HCT116 (cell line): ENCODE results near the gene DCP2. TPM values are rescaled to one million over a fixed set of nuclear protein-coding genes. Genes with fewer than 3 reads are reported as not detected.

ENCODE experiments used
- ATAC-seq: fragments of 200-7000 bp; cut with Tn5 transposase; 2 replicates; pipeline ENCODE4 v1.9.1; 2020; ENCODE audit warnings: mild to moderate bottlenecking, moderate library complexity
- BruUV-seq: library from RNA; stranded (reverse); fragments of 400-500 nt; replicated peaks from 2 replicates; lab custom pipeline; 2021; lab: Mats Ljungman, UMichigan
- CTCF ChIA-PET: fragments of 300-600 bp; sonication (Branson Sonifier 250); formaldehyde crosslinking; loops from one replicate; lab custom pipeline; 2021; ENCODE audit warnings: antibody characterized with exemption; lab: Charles Lee
- POLR2A ChIA-PET: fragments of 300-600, 350-600 bp; sonication (Branson Sonifier 250); formaldehyde crosslinking; loops from one replicate; lab custom pipeline; 2021; ENCODE audit warnings: antibody characterized with exemption; lab: Charles Lee
- RAD21 ChIA-PET, 2 experiments: fragments of 300-600 bp; sonication (Branson Sonifier 250); formaldehyde crosslinking; loops; one replicate each; lab custom pipeline; 2023; ENCODE audit warnings: low total read pairs in 2 of 2; ENCODE audit not compliant: uncharacterized antibody in 2 of 2, unreplicated experiment in 2 of 2, low non-redundant PET in 1 of 2; lab: Charles Lee
- DNase-seq: peaks from one replicate; pipeline ENCODE4 v3.0.0-alpha.2; 2010; ENCODE audit warnings: low read depth, low spot score
- H2AFZ ChIP-seq: fragments of 200-600 bp; shearing (Covaris generic), sonication (generic); 2 replicates; pipeline ENCODE4 v1.6.1; 2017; ENCODE audit warnings: low read depth, mixed run types, mixed read lengths, antibody characterized with exemption, low read length; ENCODE audit not compliant: poor library complexity, severe bottlenecking
- H3K27ac ChIP-seq: 2 replicates; pipeline ENCODE4 v1.5.1; 2012; ENCODE audit warnings: low read depth, low read length
- H3K27me3 ChIP-seq: fragments of 200-600 bp; sonication (generic); 2 replicates; pipeline ENCODE4 v1.6.1; 2016; ENCODE audit warnings: mixed run types, low read length, mixed read lengths; ENCODE audit not compliant: insufficient read depth
- H3K36me3 ChIP-seq, 2 experiments: fragments of 200-500 bp in 1 of 2; fragments of 200-600 bp in 1 of 2; sonication (Bioruptor generic) in 1 of 2; sonication (generic) in 1 of 2; 2 replicates each; pipeline versions ENCODE4 v1.5.1 to v1.6.1; 2014 to 2016; ENCODE audit warnings: low read length in 2 of 2, inconsistent platforms in 1 of 2, mixed read lengths in 1 of 2, mixed run types in 1 of 2; ENCODE audit not compliant: insufficient read depth in 2 of 2, control insufficient read depth in 1 of 2
- H3K4me1 ChIP-seq, 2 experiments: fragments of 200-600 bp in 1 of 2; sonication (generic) in 1 of 2; 2 replicates each; pipeline versions ENCODE4 v1.5.1 to v1.6.1; 2012 to 2017; ENCODE audit warnings: low read length in 2 of 2, inconsistent platforms in 1 of 2, mild to moderate bottlenecking in 1 of 2, mixed read lengths in 1 of 2, mixed run types in 1 of 2, moderate library complexity in 1 of 2; ENCODE audit not compliant: insufficient read depth in 2 of 2, control insufficient read depth in 1 of 2
- H3K4me2 ChIP-seq: fragments of 200-600 bp; sonication (generic); 2 replicates; pipeline ENCODE4 v1.6.1; 2017; ENCODE audit warnings: mixed run types, low read length, mixed read lengths
- H3K4me3 ChIP-seq, 2 experiments: fragments of 200-600 bp in 1 of 2; sonication (generic) in 1 of 2; replicated peaks in 1 of 2; 2 replicates each; pipeline ENCODE4 v1.5.1; 2011 to 2016; ENCODE audit warnings: low read length in 2 of 2, control low read depth in 1 of 2, low read depth in 1 of 2, mild to moderate bottlenecking in 1 of 2, mixed read lengths in 1 of 2, mixed run types in 1 of 2
- H3K79me2 ChIP-seq: fragments of 200-600 bp; sonication (generic); 2 replicates; pipeline ENCODE4 v1.6.1; 2017; ENCODE audit warnings: mild to moderate bottlenecking, mixed run types, low read length, moderate library complexity, mixed read lengths; ENCODE audit not compliant: insufficient read depth
- H3K9ac ChIP-seq: fragments of 200-600 bp; sonication (generic); 2 replicates; pipeline ENCODE4 v1.6.1; 2016; ENCODE audit warnings: low read length, mixed read lengths
- H3K9me2 ChIP-seq: fragments of 200-600 bp; sonication (generic), shearing (Covaris generic); 2 replicates; pipeline ENCODE4 v1.6.1; 2017; ENCODE audit warnings: mixed run types, mild to moderate bottlenecking, moderate library complexity; ENCODE audit not compliant: insufficient read depth
- H3K9me3 ChIP-seq, 2 experiments: fragments of 200-500 bp in 1 of 2; fragments of 200-600 bp in 1 of 2; sonication (Bioruptor generic) in 1 of 2; sonication (generic) in 1 of 2; 2 replicates each; pipeline ENCODE4 v1.6.1; 2014 to 2017; ENCODE audit warnings: low read length in 2 of 2, mixed read lengths in 2 of 2, inconsistent platforms in 1 of 2, low read depth in 1 of 2, mild to moderate bottlenecking in 1 of 2, mixed run types in 1 of 2, moderate library complexity in 1 of 2; ENCODE audit not compliant: control insufficient read depth in 1 of 2, insufficient read depth in 1 of 2
- H4K20me1 ChIP-seq: fragments of 200-600 bp; sonication (generic), shearing (Covaris generic); 2 replicates; pipeline ENCODE4 v1.6.1; 2017; ENCODE audit warnings: mixed run types, mild to moderate bottlenecking, moderate library complexity; ENCODE audit not compliant: insufficient read depth
- CBX3 ChIP-seq: IDR thresholded peaks from 2 replicates; pipeline ENCODE4 v1.6.1; 2012; ENCODE audit warnings: low read depth
- ELF1 ChIP-seq: IDR thresholded peaks from 2 replicates; pipeline ENCODE4 v1.6.1; 2012; ENCODE audit warnings: low read depth, borderline replicate concordance
- POLR2A ChIP-seq: IDR thresholded peaks from 2 replicates; pipeline ENCODE4 v1.7.0; 2011; ENCODE audit warnings: borderline replicate concordance; ENCODE audit not compliant: insufficient read depth, insufficient read length; ENCODE audit errors: extremely low read depth
- RAD21 ChIP-seq: IDR thresholded peaks from 2 replicates; pipeline ENCODE4 v1.6.1; 2012; ENCODE audit warnings: low read depth, mild to moderate bottlenecking
- SIN3A ChIP-seq: IDR thresholded peaks from 2 replicates; pipeline ENCODE4 v1.6.1; 2012; ENCODE audit warnings: low read depth
- YY1 ChIP-seq: IDR thresholded peaks from 2 replicates; pipeline ENCODE4 v1.6.1; 2011; ENCODE audit warnings: low read length, low read depth, moderate library complexity, mild to moderate bottlenecking; ENCODE audit not compliant: insufficient replicate concordance; ENCODE audit errors: extremely low read depth
- intact Hi-C: fragments of 100-400 bp; cut with micrococcal nuclease; formaldehyde crosslinking; loops from 2 replicates; pipeline ENCODE4 v1.10.0; 2022
- total RNA-seq: library from RNA; stranded (reverse); gene quantifications from one replicate; pipeline ENCODE4 v1.2.1, GENCODE V29; 2021; ENCODE audit not compliant: unreplicated experiment
- TF ChIP-seq, protein P1 (sequence below), 3 experiments: fragments of 200-600 bp in 1 of 3; sonication (generic) in 1 of 3; IDR thresholded peaks in 2 of 3; conservative IDR thresholded peaks in 1 of 3; 2 replicates each; pipeline ENCODE4 v1.5.1; 2012 to 2017; ENCODE audit warnings: low read depth in 2 of 3, low read length in 2 of 3, antibody characterized with exemption in 1 of 3, borderline replicate concordance in 1 of 3, control low read depth in 1 of 3, mild to moderate bottlenecking in 1 of 3, mixed read lengths in 1 of 3, mixed run types in 1 of 3, moderate library complexity in 1 of 3; ENCODE audit not compliant: insufficient read depth in 1 of 3

Gene DCP2
- total RNA-seq, 1 experiment from 2014 or later: 57.1 TPM

DNA sequence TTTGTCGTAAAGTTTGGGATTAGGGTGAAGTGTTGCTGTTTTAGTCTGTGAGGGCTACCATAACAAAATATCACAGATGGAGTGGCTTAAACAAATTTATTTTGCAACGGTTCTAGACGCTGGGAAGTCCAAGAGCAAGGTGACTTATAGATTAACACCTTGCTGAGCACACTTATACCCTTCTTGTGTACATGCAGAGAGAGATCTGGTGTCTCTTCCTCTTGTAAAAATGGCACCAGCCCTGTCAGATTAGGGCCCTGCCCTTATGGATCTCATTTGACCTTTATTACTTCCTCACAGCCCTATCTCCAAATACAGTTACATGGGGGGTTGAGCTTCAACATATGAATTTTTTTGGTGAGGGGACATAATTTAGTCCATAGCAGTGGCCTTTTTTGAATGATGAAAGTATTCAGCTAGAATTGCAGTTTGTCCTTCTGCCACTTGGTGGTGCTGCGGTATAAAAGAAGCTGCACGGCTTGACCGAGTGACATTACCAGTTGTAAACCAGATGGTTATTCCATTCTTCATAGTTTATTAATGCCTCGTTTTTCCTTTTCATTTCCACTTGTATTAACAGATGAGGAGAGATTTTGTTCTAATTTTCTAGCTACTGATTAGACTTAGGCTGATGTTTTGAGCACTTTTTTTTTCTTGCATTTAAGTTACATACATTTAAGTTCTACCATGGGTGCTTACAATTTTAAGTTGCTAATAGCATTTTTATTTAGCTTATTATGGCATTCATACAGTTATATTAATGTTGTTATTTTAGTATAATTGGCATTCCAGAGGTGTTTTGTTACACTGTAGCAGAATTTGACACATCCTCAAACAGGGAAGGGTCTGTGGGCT lies 19.4 kb downstream of the DCP2 start:
- no peak overlapping the region for H3K4me2 ChIP-seq
- H3K79me2 ChIP-seq: peaks cover 73% of the 10 kb centered on the region
- no peak overlapping the region for H3K4me3 ChIP-seq
- BruUV-seq: no TSS peak
- H2AFZ ChIP-seq: no peak overlapping the region
- ATAC-seq (peak; percentile 87), DNase-seq (peak; percentile 42)
- no peaks in the 10 kb centered on the region for H3K27me3 ChIP-seq
- H3K9ac ChIP-seq: no peak overlapping the region
- no peak overlapping the region for H3K27ac ChIP-seq
- ChIA-PET POLR2A (interaction anchor here (0.7 kb wide), 1 partner anchor 515 kb away, joined by 4 read pairs; no protein-coding TSS in a partner anchor), CTCF (interaction anchor here (0.8 to 2.9 kb wide), 19 partner anchors 9 to 616 kb away, joined by 3 to 34 read pairs (median 4); partner anchors contain the start of genes MCC and YTHDC2), RAD21 (interaction anchor here in 1 of 2 experiments (0.7 kb wide), 1 partner anchor 604 kb away, joined by 3 read pairs; no protein-coding TSS in a partner anchor)
- TF ChIP-seq, protein P1, sequence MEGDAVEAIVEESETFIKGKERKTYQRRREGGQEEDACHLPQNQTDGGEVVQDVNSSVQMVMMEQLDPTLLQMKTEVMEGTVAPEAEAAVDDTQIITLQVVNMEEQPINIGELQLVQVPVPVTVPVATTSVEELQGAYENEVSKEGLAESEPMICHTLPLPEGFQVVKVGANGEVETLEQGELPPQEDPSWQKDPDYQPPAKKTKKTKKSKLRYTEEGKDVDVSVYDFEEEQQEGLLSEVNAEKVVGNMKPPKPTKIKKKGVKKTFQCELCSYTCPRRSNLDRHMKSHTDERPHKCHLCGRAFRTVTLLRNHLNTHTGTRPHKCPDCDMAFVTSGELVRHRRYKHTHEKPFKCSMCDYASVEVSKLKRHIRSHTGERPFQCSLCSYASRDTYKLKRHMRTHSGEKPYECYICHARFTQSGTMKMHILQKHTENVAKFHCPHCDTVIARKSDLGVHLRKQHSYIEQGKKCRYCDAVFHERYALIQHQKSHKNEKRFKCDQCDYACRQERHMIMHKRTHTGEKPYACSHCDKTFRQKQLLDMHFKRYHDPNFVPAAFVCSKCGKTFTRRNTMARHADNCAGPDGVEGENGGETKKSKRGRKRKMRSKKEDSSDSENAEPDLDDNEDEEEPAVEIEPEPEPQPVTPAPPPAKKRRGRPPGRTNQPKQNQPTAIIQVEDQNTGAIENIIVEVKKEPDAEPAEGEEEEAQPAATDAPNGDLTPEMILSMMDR (IDR thresholded peaks at IDR 0.05 in 2 of 3, conservative IDR thresholded peaks at IDR 0.05 in 1 of 3; ENCODE audit: borderline replicate concordance in 1 of 3, insufficient read depth in 1 of 3, low read depth in 2 of 3, low read length in 2 of 3): peak; percentile 72 to 97 (median 81)
- TF ChIP-seq POLR2A: no peak
- TF ChIP-seq YY1: no peak
- peak; percentile 92 for TF ChIP-seq RAD21
- no peak for TF ChIP-seq SIN3A
- TF ChIP-seq ELF1: no peak
- peak; percentile 28 for TF ChIP-seq CBX3
- no peaks in the 10 kb centered on the region for H4K20me1 ChIP-seq
- H3K36me3 ChIP-seq: peaks cover 3 to 7% of the 10 kb centered on the region in 2 experiments; a peak in 2 of 4 replicates
- intact Hi-C loops: loop anchor here (1.0 kb wide), 3 partner anchors 334 to 610 kb away; no protein-coding TSS in a partner anchor
- H3K4me1 ChIP-seq: no peaks in the 10 kb centered on the region
- no peaks in the 10 kb centered on the region for H3K9me2 ChIP-seq
- H3K9me3 ChIP-seq: no peaks in the 10 kb centered on the region
